Smooth muscle cell (in vitro differentiated cells): Measurements from ENCODE around the gene NFXL1. TPM values are rescaled to one million over a fixed set of nuclear protein-coding genes. Genes with fewer than 3 reads are reported as not detected.

Experiments
- DNase-seq: peaks from one replicate; lab custom pipeline; 2025; ENCODE audit not compliant: unreplicated experiment; lab: John Stamatoyannopoulos, UW
- H2AFZ ChIP-seq: fragments of 200-600 bp; sonication (generic); 2 replicates; pipeline ENCODE4 v1.6.0; 2016; ENCODE audit warnings: antibody characterized with exemption, low read depth, mild to moderate bottlenecking
- H3F3A ChIP-seq: fragments of 200-600 bp; sonication (generic); 2 replicates; pipeline ENCODE4 v1.6.0; 2017; ENCODE audit warnings: antibody characterized with exemption, low read depth
- H3K27ac ChIP-seq: fragments of 200-600 bp; sonication (generic); 2 replicates; pipeline ENCODE4 v1.5.1; 2016; ENCODE audit warnings: low read depth, mild to moderate bottlenecking
- H3K27me3 ChIP-seq: fragments of 200-600 bp; sonication (generic); 2 replicates; pipeline ENCODE4 v1.6.1; 2016; ENCODE audit warnings: low read depth, mild to moderate bottlenecking
- H3K36me3 ChIP-seq: fragments of 200-600 bp; sonication (generic); 2 replicates; pipeline ENCODE4 v1.5.1; 2016; ENCODE audit warnings: low read depth
- H3K4me1 ChIP-seq: fragments of 200-600 bp; sonication (generic); 2 replicates; pipeline ENCODE4 v1.5.1; 2016; ENCODE audit warnings: low read depth
- H3K4me2 ChIP-seq: fragments of 200-600 bp; sonication (generic); 2 replicates; pipeline ENCODE4 v1.6.0; 2016; ENCODE audit warnings: mild to moderate bottlenecking
- H3K4me3 ChIP-seq: fragments of 200-600 bp; sonication (generic); 2 replicates; pipeline ENCODE4 v1.5.1; 2016; ENCODE audit warnings: mild to moderate bottlenecking
- H3K79me2 ChIP-seq: fragments of 200-600 bp; sonication (generic); 2 replicates; pipeline ENCODE4 v1.6.0; 2016; ENCODE audit warnings: low read depth, mild to moderate bottlenecking
- H3K9ac ChIP-seq: fragments of 200-600 bp; sonication (generic); 2 replicates; pipeline ENCODE4 v1.6.0; 2016; ENCODE audit warnings: low read depth
- H3K9me3 ChIP-seq: fragments of 200-600 bp; sonication (generic); replicated peaks from 2 replicates; pipeline ENCODE4 v1.5.1; 2016; ENCODE audit warnings: low read depth
- H4K20me1 ChIP-seq: fragments of 200-600 bp; sonication (generic); 2 replicates; pipeline ENCODE4 v1.6.0; 2016; ENCODE audit warnings: low read depth
- CTCF ChIP-seq: fragments of 200-600 bp; sonication (generic); IDR thresholded peaks from 2 replicates; pipeline ENCODE4 v1.5.1; 2017; ENCODE audit warnings: borderline replicate concordance, mild to moderate bottlenecking, antibody characterized with exemption; ENCODE audit not compliant: insufficient read depth, poor library complexity, severe bottlenecking
- WGBS: methylation state at CpG from one replicate; pipeline ENCODE4 v1.1.7; 2016; ENCODE audit warnings: low lambda C conversion rate; 5-methylcytosine and 5-hydroxymethylcytosine counted together
- polyA plus RNA-seq: library from polyadenylated mRNA; unstranded; fragments of >200 nt; fragmentation: Nextera tagmentation; extraction: Ambion mirVana; gene quantifications from 2 replicates; pipeline ENCODE4 v1.2.1, GENCODE V29; 2016
- total RNA-seq: library from RNA; depleted of rRNA; stranded (reverse); fragments of >200 nt; gene quantifications from 2 replicates; pipeline ENCODE4 v1.2.3, GENCODE V29; 2014

NFXL1 gene
- total and polyA plus RNA-seq, 2 experiments from 2014 or later = 6.5 to 14.7 TPM

GRCh38 chr4:47830265-47831025, 83.9 kb downstream of the NFXL1 start:
- no peak overlapping the region for H3K4me2 ChIP-seq
- no peak overlapping the region for H2AFZ ChIP-seq
- peaks cover 4% of the 10 kb centered on the region for H3K27me3 ChIP-seq
- H3K27ac ChIP-seq = no peak overlapping the region
- H3K9me3 ChIP-seq = no peaks in the 10 kb centered on the region
- H3K36me3 ChIP-seq = peaks cover 4% of the 10 kb centered on the region
- TF ChIP-seq CTCF = no peak
- no peak overlapping the region for H3K4me3 ChIP-seq
- no peak for DNase-seq
- no peaks in the 10 kb centered on the region for H3K4me1 ChIP-seq
- no peaks in the 10 kb centered on the region for H3K79me2 ChIP-seq
- no peaks in the 10 kb centered on the region for H4K20me1 ChIP-seq
- 90% methylated on average over 3 of the region's 3 CpGs for WGBS
- no peaks in the 10 kb centered on the region for H3F3A ChIP-seq
- H3K9ac ChIP-seq = no peak overlapping the region

GRCh38 chr4:47829438-47829837, 84.9 kb downstream of the NFXL1 start:
- DNase-seq = no peak
- H3K79me2 ChIP-seq = no peaks in the 10 kb centered on the region
- no peak overlapping the region for H2AFZ ChIP-seq
- H3K36me3 ChIP-seq = peaks cover 4% of the 10 kb centered on the region
- peaks cover 5% of the 10 kb centered on the region for H3K4me1 ChIP-seq
- H3K27me3 ChIP-seq = no peaks in the 10 kb centered on the region
- no peak overlapping the region for H3K4me2 ChIP-seq
- no peaks in the 10 kb centered on the region for H4K20me1 ChIP-seq
- no peak overlapping the region for H3K9ac ChIP-seq
- no peak overlapping the region for H3K4me3 ChIP-seq
- no peaks in the 10 kb centered on the region for H3F3A ChIP-seq
- no peak overlapping the region for H3K27ac ChIP-seq
- no peaks in the 10 kb centered on the region for H3K9me3 ChIP-seq
- no peak for TF ChIP-seq CTCF

GRCh38 chr4:47827343-47828047, 86.9 kb downstream of the NFXL1 start:
- no peaks in the 10 kb centered on the region for H3K27me3 ChIP-seq
- 92% methylated on average over 2 of the region's 2 CpGs for WGBS
- no peak overlapping the region for H3K4me3 ChIP-seq
- no peaks in the 10 kb centered on the region for H4K20me1 ChIP-seq
- H3K79me2 ChIP-seq = no peaks in the 10 kb centered on the region
- no peak overlapping the region for H3K27ac ChIP-seq
- H3K36me3 ChIP-seq = no peaks in the 10 kb centered on the region
- no peak for DNase-seq
- no peaks in the 10 kb centered on the region for H3F3A ChIP-seq
- no peaks in the 10 kb centered on the region for H3K9me3 ChIP-seq
- H3K4me2 ChIP-seq = no peak overlapping the region
- peaks cover 6% of the 10 kb centered on the region for H3K4me1 ChIP-seq
- no peak for TF ChIP-seq CTCF
- no peak overlapping the region for H2AFZ ChIP-seq
- no peak overlapping the region for H3K9ac ChIP-seq
